Tibial nerve (tissue), 4 donors: ENCODE results near the gene GSE1.

Source experiments
- EP300 ChIP-seq, 2 donors: sonication (generic); formaldehyde crosslinking; IDR thresholded peaks; one replicate each; pipeline ENCODE4 v1.6.1; 2017; ENCODE audit warnings: antibody characterized with exemption in 2 of 2, mild to moderate bottlenecking in 1 of 2
- TF ChIP-seq, protein P1 (sequence below), 5 experiments: fragments of 200-600 bp in 3 of 5; fragments of 450-650 bp in 2 of 5; sonication (generic) in 3 of 5; IDR thresholded peaks; one replicate each; pipeline ENCODE4 v1.5.1; 2016 to 2019; ENCODE audit warnings: antibody characterized with exemption in 5 of 5, mild to moderate bottlenecking in 3 of 5, moderate library complexity in 2 of 5

DNA sequence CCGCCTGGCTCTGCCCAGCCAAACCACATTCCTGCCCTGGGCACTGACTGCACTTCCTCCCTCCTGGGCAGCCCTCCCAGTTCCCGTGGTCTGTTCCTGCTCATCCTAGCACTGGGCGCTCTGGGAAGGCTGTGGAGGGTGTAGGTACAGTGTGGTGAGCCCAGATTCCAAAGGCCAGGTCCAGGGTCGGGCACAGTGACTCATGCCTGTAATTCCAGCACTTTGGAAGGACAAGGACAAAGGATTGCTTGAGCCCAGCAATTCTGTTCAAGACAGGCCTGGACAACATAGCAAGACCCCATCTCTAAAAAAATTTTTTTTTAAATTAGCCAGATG, 107.1 kb downstream of the GSE1 start:
- TF ChIP-seq, protein P1, sequence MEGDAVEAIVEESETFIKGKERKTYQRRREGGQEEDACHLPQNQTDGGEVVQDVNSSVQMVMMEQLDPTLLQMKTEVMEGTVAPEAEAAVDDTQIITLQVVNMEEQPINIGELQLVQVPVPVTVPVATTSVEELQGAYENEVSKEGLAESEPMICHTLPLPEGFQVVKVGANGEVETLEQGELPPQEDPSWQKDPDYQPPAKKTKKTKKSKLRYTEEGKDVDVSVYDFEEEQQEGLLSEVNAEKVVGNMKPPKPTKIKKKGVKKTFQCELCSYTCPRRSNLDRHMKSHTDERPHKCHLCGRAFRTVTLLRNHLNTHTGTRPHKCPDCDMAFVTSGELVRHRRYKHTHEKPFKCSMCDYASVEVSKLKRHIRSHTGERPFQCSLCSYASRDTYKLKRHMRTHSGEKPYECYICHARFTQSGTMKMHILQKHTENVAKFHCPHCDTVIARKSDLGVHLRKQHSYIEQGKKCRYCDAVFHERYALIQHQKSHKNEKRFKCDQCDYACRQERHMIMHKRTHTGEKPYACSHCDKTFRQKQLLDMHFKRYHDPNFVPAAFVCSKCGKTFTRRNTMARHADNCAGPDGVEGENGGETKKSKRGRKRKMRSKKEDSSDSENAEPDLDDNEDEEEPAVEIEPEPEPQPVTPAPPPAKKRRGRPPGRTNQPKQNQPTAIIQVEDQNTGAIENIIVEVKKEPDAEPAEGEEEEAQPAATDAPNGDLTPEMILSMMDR (IDR thresholded peaks at IDR 0.05) = no peak
- no peak for TF ChIP-seq EP300 (IDR thresholded peaks at IDR 0.05)
